Measurements from ENCODE around the gene SPOCK3.

GRCh38 chr4:167221084-167221483, 13.2 kb downstream of the SPOCK3 start:
- no peak for TF ChIP-seq RARB (CRISPR knock-in tag; IDR thresholded peaks at IDR 0.05)
- no peak for TF ChIP-seq ESRRG (CRISPR knock-in tag; IDR thresholded peaks at IDR 0.05)
- no peak for TF ChIP-seq GLIS3 (CRISPR knock-in tag; IDR thresholded peaks at IDR 0.05)
- TF ChIP-seq PATZ1 (CRISPR knock-in tag; IDR thresholded peaks at IDR 0.05; ENCODE audit: borderline replicate concordance), result no peak
- TF ChIP-seq TCF4 (CRISPR knock-in tag; IDR thresholded peaks at IDR 0.05; ENCODE audit: borderline replicate concordance), result no peak
- no peak for TF ChIP-seq TOX (CRISPR knock-in tag; IDR thresholded peaks at IDR 0.05; ENCODE audit: borderline replicate concordance)
- TF ChIP-seq POU6F1 (CRISPR knock-in tag; IDR thresholded peaks at IDR 0.05; ENCODE audit: borderline replicate concordance, low read depth), result no peak
- no peak for TF ChIP-seq ZFP3 (CRISPR knock-in tag; IDR thresholded peaks at IDR 0.05)
- no peak for TF ChIP-seq ZFP30 (CRISPR knock-in tag; IDR thresholded peaks at IDR 0.05)
- TF ChIP-seq CSDC2 (CRISPR knock-in tag; IDR thresholded peaks at IDR 0.05), result no peak
- no peak for TF ChIP-seq ZNF565 (CRISPR knock-in tag; conservative IDR thresholded peaks at IDR 0.05; ENCODE audit: low read depth)
- TF ChIP-seq CREB5 (CRISPR knock-in tag; IDR thresholded peaks at IDR 0.05; ENCODE audit: low read depth), result no peak
